Liver (tissue), 9 donors: ENCODE data around the gene EIF3D. TPM values are rescaled to one million over a fixed set of nuclear protein-coding genes. Genes with fewer than 3 reads are reported as not detected.
A peak's percentile ranks its signal among the peaks of the same experiment; 100 is the strongest.

Experiments
- DNase-seq: peaks from one replicate; pipeline ENCODE4 v3.0.0-alpha.2; 2017; ENCODE audit warnings: low spot score
- H3K27ac ChIP-seq, 2 donors: one replicate each; pipeline ENCODE4 v1.7.0; 2013; ENCODE audit warnings: inconsistent platforms in 2 of 2, low read length in 2 of 2, control low read depth in 1 of 2, low read depth in 1 of 2, mild to moderate bottlenecking in 1 of 2
- H3K27me3 ChIP-seq, 4 donors: one replicate each; pipeline versions ENCODE4 v1.6.1 to v1.7.0; 2013; ENCODE audit warnings: low read length in 3 of 4, inconsistent platforms in 1 of 4, mild to moderate bottlenecking in 1 of 4, moderate library complexity in 1 of 4; ENCODE audit not compliant: control insufficient read depth in 4 of 4, insufficient read depth in 4 of 4
- H3K36me3 ChIP-seq, 4 donors: one replicate each; pipeline versions ENCODE4 v1.6.1 to v1.7.0; 2013; ENCODE audit warnings: low read length in 3 of 4, mild to moderate bottlenecking in 3 of 4, low read depth in 1 of 4, moderate library complexity in 1 of 4; ENCODE audit not compliant: control insufficient read depth in 4 of 4, insufficient read depth in 3 of 4
- H3K4me1 ChIP-seq, 4 donors: one replicate each; pipeline versions ENCODE4 v1.6.1 to v1.7.0; 2013; ENCODE audit warnings: low read length in 3 of 4, mild to moderate bottlenecking in 3 of 4, moderate library complexity in 1 of 4; ENCODE audit not compliant: control insufficient read depth in 4 of 4, insufficient read depth in 4 of 4
- H3K4me3 ChIP-seq, 3 donors: one replicate each; pipeline versions ENCODE4 v1.6.1 to v1.7.0; 2013; ENCODE audit warnings: low read length in 3 of 3, control low read depth in 1 of 3, low read depth in 1 of 3, mild to moderate bottlenecking in 1 of 3
- H3K9ac ChIP-seq, 2 donors: one replicate each; pipeline ENCODE4 v1.7.0; 2013; ENCODE audit warnings: low read length in 2 of 2, mild to moderate bottlenecking in 2 of 2, moderate library complexity in 2 of 2, control low read depth in 1 of 2, low read depth in 1 of 2
- H3K9me3 ChIP-seq, 4 donors: one replicate each; pipeline versions ENCODE4 v1.6.1 to v1.7.0; 2013; ENCODE audit warnings: low read length in 3 of 4; ENCODE audit not compliant: control insufficient read depth in 4 of 4
- EGR1 ChIP-seq, 2 donors: IDR thresholded peaks; 2 replicates each; pipeline ENCODE4 v1.6.1; 2016 to 2018; ENCODE audit warnings: antibody characterized with exemption in 2 of 2, low read depth in 2 of 2
- FOXA1 ChIP-seq: IDR thresholded peaks from 2 replicates; pipeline ENCODE4 v1.6.1; 2016; ENCODE audit warnings: antibody characterized with exemption
- FOXA2 ChIP-seq: IDR thresholded peaks from 2 replicates; pipeline ENCODE4 v1.6.1; 2016; ENCODE audit warnings: antibody characterized with exemption
- GABPA ChIP-seq, 2 donors: IDR thresholded peaks in 1 of 2; conservative IDR thresholded peaks in 1 of 2; 2 replicates each; pipeline ENCODE4 v1.6.1; 2016; ENCODE audit warnings: antibody characterized with exemption in 2 of 2, mild to moderate bottlenecking in 1 of 2, moderate library complexity in 1 of 2
- HNF4A ChIP-seq, 2 donors: conservative IDR thresholded peaks; 2 replicates each; pipeline ENCODE4 v1.6.1; 2016; ENCODE audit warnings: antibody characterized with exemption in 2 of 2, mild to moderate bottlenecking in 2 of 2
- HNF4G ChIP-seq: IDR thresholded peaks from 2 replicates; pipeline ENCODE4 v1.6.1; 2016; ENCODE audit warnings: antibody characterized with exemption
- JUND ChIP-seq, 2 donors: IDR thresholded peaks; 2 replicates each; pipeline ENCODE4 v1.6.1; 2016; ENCODE audit warnings: antibody characterized with exemption in 2 of 2
- NR2F2 ChIP-seq: IDR thresholded peaks from 2 replicates; pipeline ENCODE4 v1.6.1; 2016; ENCODE audit warnings: antibody characterized with exemption
- RAD21 ChIP-seq, 2 donors: IDR thresholded peaks; 2 replicates each; pipeline ENCODE4 v1.6.1; 2016; ENCODE audit warnings: antibody characterized with exemption in 2 of 2, mild to moderate bottlenecking in 2 of 2
- REST ChIP-seq: IDR thresholded peaks from 2 replicates; pipeline ENCODE4 v1.6.1; 2016; ENCODE audit warnings: antibody characterized with exemption, mild to moderate bottlenecking
- RXRA ChIP-seq, 2 donors: IDR thresholded peaks; 2 replicates each; pipeline ENCODE4 v1.6.1; 2017 to 2018; ENCODE audit warnings: antibody characterized with exemption in 2 of 2, mild to moderate bottlenecking in 1 of 2
- SP1 ChIP-seq: IDR thresholded peaks from 2 replicates; pipeline ENCODE4 v1.6.1; 2018; ENCODE audit warnings: antibody characterized with exemption, mild to moderate bottlenecking
- TAF1 ChIP-seq: conservative IDR thresholded peaks from 2 replicates; pipeline ENCODE4 v1.6.1; 2016; ENCODE audit warnings: antibody characterized with exemption, mild to moderate bottlenecking
- ZBTB33 ChIP-seq: IDR thresholded peaks from 2 replicates; pipeline ENCODE4 v1.6.1; 2016; ENCODE audit warnings: antibody characterized with exemption
- WGBS: extraction: QIAGEN DNeasy Blood & Tissue Kit; methylation state at CpG from one replicate; pipeline ENCODE4 v1.1.7; 2013; 5-methylcytosine and 5-hydroxymethylcytosine counted together
- polyA plus RNA-seq, 2 donors: library from polyadenylated mRNA; stranded (reverse) in 1 of 2; unstranded in 1 of 2; fragments of 200-250 nt in 1 of 2; fragments of >200 nt in 1 of 2; fragmentation: Nextera tagmentation in 1 of 2; extraction: Ambion mirVana in 1 of 2; gene quantifications; one replicate each; pipeline versions ENCODE4 v1.2.1 to v1.2.3, GENCODE V29; 2013 to 2015
- total RNA-seq, 2 donors: library from RNA; depleted of rRNA; stranded (reverse); fragments of >200 nt; gene quantifications; one replicate each; pipeline ENCODE4 v1.2.3, GENCODE V29; 2014
- TF ChIP-seq, protein P1 (sequence below): IDR thresholded peaks from 2 replicates; pipeline ENCODE4 v1.6.1; 2016; ENCODE audit warnings: antibody characterized with exemption
- TF ChIP-seq, protein P2 (sequence below): IDR thresholded peaks from 2 replicates; pipeline ENCODE4 v1.6.1; 2016; ENCODE audit warnings: antibody characterized with exemption
- TF ChIP-seq, protein P3 (sequence below): fragments of 150-350 bp; IDR thresholded peaks from 2 replicates; pipeline ENCODE4 v1.5.1; 2017; ENCODE audit warnings: improper control_type of control experiment, low read depth, low read length; ENCODE audit not compliant: missing input control
- donor health status: healthy.
- donor health status: healthy.
- donor health status: healthy.
- donor health status: healthy.
- donor health status: healthy.

Gene EIF3D
- total and polyA plus RNA-seq, 4 donors = 32.8 to 169 (median 80.3) TPM

- TF ChIP-seq ZBTB33 (no peak), FOXA2 (no peak), HNF4A (conservative IDR thresholded peaks at IDR 0.05) (no peak), GABPA (IDR thresholded peaks at IDR 0.05 in 1 of 2, conservative IDR thresholded peaks at IDR 0.05 in 1 of 2) (no peak)
Measured at GRCh38 chr22:36470994-36471331, 58.0 kb downstream of the EIF3D start (continued).

- peak; percentile 78 for DNase-seq
- Histone ChIP-seq H3K4me3 (no peak overlapping the region), H3K9me3 (no peaks in the 10 kb centered on the region), H3K9ac (no peak overlapping the region), H3K27me3 (no peaks in the 10 kb centered on the region), H3K27ac (no peak overlapping the region), H3K4me1 (peaks cover 0 to 4% (median 3%) of the 10 kb centered on the region in 4 donors), H3K36me3 (peaks cover 4 to 30% (median 17%) of the 10 kb centered on the region in 4 donors)
- 43% methylated on average over 14 of the region's 14 CpGs for WGBS
- TF ChIP-seq GABPA (IDR thresholded peaks at IDR 0.05 in 1 of 2, conservative IDR thresholded peaks at IDR 0.05 in 1 of 2) (no peak), SP1 (no peak), NR2F2 (no peak), FOXA1 (no peak), TAF1 (no peak), REST (no peak), RXRA (IDR thresholded peaks at IDR 0.05) (peak in 1 of 2 donors; percentile 19), EGR1 (IDR thresholded peaks at IDR 0.05; ENCODE audit: low read depth in 2 of 2) (no peak), HNF4A (conservative IDR thresholded peaks at IDR 0.05) (no peak), ZBTB33 (no peak), RAD21 (IDR thresholded peaks at IDR 0.05) (peak; percentile 98 to 100), HNF4G (no peak), JUND (IDR thresholded peaks at IDR 0.05) (no peak)
- TF ChIP-seq, protein P1, sequence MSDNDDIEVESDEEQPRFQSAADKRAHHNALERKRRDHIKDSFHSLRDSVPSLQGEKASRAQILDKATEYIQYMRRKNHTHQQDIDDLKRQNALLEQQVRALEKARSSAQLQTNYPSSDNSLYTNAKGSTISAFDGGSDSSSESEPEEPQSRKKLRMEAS = no peak
- TF ChIP-seq, protein P2, sequence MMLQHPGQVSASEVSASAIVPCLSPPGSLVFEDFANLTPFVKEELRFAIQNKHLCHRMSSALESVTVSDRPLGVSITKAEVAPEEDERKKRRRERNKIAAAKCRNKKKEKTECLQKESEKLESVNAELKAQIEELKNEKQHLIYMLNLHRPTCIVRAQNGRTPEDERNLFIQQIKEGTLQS = no peak
- TF ChIP-seq, protein P3, sequence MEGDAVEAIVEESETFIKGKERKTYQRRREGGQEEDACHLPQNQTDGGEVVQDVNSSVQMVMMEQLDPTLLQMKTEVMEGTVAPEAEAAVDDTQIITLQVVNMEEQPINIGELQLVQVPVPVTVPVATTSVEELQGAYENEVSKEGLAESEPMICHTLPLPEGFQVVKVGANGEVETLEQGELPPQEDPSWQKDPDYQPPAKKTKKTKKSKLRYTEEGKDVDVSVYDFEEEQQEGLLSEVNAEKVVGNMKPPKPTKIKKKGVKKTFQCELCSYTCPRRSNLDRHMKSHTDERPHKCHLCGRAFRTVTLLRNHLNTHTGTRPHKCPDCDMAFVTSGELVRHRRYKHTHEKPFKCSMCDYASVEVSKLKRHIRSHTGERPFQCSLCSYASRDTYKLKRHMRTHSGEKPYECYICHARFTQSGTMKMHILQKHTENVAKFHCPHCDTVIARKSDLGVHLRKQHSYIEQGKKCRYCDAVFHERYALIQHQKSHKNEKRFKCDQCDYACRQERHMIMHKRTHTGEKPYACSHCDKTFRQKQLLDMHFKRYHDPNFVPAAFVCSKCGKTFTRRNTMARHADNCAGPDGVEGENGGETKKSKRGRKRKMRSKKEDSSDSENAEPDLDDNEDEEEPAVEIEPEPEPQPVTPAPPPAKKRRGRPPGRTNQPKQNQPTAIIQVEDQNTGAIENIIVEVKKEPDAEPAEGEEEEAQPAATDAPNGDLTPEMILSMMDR = peak; percentile 96
Measured at GRCh38 chr22:36470162-36470993, 58.6 kb downstream of the EIF3D start.
